Astrocyte of the cerebellum (primary cell): Measurements from ENCODE around the gene EZR.

Experiments
- DNase-seq: peaks from one replicate; pipeline ENCODE4 v3.0.0-alpha.2; 2011; ENCODE audit warnings: low read depth
- H3K4me3 ChIP-seq: 2 replicates; pipeline ENCODE4 v1.5.1; 2011; ENCODE audit warnings: mild to moderate bottlenecking, low read depth, low read length, moderate library complexity
- in situ Hi-C: cut with HindIII; loops from 2 replicates; pipeline ENCODE4 v1.10.0; 2017; ENCODE audit warnings: low sequenced_read_pairs
- TF ChIP-seq, protein P1 (sequence below): IDR thresholded peaks from 2 replicates; pipeline ENCODE4 v1.5.1; 2012; ENCODE audit warnings: low read length, low read depth, moderate library complexity, mild to moderate bottlenecking; ENCODE audit errors: missing control alignments

The EZR gene

DNA sequence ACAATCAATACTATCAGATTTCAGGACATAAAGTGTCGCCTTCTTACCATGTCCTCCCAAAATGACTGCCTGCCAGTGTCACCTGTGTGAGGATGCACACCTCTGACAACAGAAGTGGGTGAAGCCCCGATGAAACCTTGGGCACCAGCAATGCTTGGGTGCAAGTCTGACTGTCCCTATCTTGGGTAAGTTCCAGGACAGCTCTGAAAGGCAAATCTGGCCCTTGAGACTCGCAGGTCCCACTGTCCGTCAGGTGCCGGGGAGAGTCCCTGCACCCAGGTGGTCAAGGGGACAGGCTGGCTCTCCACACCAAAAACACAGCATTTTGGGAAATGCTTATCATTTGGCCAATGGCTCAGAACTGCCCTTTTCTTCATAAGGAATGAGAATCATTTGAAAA lies 43.3 kb downstream of the EZR start:
- TF ChIP-seq, protein P1, sequence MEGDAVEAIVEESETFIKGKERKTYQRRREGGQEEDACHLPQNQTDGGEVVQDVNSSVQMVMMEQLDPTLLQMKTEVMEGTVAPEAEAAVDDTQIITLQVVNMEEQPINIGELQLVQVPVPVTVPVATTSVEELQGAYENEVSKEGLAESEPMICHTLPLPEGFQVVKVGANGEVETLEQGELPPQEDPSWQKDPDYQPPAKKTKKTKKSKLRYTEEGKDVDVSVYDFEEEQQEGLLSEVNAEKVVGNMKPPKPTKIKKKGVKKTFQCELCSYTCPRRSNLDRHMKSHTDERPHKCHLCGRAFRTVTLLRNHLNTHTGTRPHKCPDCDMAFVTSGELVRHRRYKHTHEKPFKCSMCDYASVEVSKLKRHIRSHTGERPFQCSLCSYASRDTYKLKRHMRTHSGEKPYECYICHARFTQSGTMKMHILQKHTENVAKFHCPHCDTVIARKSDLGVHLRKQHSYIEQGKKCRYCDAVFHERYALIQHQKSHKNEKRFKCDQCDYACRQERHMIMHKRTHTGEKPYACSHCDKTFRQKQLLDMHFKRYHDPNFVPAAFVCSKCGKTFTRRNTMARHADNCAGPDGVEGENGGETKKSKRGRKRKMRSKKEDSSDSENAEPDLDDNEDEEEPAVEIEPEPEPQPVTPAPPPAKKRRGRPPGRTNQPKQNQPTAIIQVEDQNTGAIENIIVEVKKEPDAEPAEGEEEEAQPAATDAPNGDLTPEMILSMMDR, result no peak
- in situ Hi-C loops, result no loop called here
- no peak for DNase-seq
- no peak overlapping the region for H3K4me3 ChIP-seq

DNA sequence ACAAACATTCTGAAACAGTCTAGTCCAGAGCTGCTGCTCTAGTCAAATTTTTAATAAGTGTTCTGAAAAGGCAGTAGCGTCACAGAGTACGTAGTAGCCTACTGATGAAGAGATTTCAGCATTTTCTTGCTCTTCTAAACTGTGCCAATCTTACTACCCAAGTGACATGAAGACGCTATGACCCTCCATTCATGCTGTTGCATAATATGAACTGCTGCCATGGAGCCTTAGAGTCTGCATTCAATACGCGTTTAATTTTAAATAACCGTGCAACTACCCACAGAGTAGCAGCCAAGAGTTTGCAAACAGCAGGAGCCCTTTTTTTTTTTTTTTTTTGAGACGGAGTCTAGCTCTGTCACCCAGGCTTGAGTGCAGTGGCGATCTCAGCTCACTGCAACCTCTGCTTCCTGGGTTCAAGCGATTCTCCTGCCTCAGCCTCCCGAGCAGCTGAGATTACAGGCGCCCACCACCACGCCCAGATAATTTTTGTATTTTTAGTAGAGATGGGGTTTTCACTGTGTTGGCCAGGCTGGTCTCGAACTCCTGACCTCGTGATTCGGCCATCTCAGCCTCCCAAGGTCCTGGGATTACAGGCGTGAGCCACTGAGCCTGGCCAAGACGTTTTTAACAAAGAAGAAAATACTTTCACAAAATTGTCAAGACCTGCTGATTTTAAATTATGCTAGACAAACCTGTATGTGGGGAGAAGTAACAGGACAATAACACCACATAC lies 44.3 kb downstream of the EZR start:
- TF ChIP-seq, protein P1, result no peak
- no peak for DNase-seq
- in situ Hi-C loops, result no loop called here

DNA sequence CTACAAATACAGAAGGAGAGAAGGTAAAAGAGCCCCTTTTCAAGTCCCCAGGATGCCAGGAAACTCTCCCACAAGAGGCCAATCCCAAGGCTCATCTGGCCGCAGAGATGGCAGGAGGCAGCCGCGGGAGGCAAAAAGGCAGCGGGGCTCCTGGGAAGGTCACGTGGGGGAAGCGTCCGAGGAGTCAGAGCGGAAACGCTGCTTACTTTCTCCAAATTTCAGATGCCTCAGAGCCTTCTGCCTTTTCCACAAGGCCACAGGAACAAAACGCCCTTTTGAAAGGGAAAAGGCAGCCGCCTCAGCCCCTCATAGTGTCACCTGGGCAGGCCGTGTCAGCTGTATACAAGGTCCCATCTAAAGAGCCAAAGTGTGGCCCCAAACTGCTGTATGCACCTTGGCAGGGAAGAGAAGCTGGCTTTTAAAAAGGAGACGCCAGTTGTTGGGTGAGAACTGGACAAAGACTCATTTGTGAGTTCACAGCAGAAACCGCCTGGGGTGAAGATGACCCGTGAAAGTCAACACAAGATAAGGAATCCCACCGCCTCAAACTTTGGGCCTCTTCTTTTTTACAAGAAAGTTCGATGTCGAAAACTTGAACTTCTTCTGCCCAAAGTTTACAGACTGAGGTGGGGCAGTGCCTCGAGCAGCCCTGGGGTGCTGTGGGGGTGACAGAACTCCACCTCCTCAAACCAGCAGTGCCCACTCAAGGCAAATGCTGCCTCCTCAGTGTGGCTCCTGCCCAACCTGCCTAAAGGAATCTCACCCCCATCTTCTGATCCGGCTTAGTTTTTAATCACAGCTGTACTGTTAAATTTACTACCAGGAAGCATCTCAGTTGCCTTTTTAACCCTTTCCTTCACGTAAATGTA lies 45.4 kb downstream of the EZR start:
- peak; percentile 13 for DNase-seq
- TF ChIP-seq, protein P1, result no peak
- H3K4me3 ChIP-seq, result no peak overlapping the region
- in situ Hi-C loops, result no loop called here

More for the DNA sequence above, 44.3 kb downstream of the EZR start:
- H3K4me3 ChIP-seq, result no peak overlapping the region

DNA sequence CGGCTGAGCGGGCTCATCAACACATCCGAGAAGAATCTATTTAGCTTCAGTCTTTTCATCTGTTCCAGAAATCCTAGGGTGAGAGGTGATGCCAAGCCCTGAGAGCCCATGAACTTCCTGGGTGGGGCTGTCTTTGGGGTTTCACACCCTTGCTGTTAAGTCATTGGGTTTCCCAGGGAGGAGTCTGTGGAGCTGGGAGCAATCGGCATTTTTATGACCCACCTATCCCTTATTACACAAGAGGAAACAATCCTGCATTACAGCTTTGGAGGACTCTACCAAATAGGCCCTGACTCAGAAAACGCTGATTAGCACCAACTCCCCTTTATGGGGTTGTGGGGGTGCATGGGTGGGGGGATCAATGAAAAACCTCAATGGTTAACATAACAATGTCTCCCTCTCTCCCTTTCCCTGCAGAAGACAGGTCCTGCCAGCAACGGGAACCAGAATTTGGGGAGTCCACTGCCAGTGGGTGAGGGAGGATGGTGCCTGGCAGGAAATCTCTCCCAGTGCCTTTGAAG lies 46.3 kb downstream of the EZR start:
- H3K4me3 ChIP-seq, result no peak overlapping the region
- TF ChIP-seq, protein P1, result no peak
- in situ Hi-C loops, result no loop called here
- no peak for DNase-seq

DNA sequence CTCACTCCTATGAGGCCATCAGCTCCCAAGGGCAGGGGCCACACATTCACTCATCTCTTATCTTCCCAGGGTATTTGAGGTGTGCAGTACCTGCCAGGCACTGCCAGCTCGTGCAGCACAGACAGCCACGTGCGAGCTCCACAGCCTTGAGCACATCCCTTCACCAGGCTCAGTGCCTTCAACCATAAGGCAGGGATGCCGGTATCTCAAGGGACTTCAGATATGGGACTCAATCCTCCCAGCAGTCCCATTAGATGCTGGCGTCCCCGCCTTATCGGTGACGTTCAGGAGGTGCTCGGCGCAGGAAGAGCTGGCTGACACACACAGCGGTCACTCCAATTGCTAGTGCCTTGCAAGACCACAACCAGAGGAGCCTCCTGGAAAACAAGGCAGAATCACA lies 47.0 kb downstream of the EZR start:
- in situ Hi-C loops, result no loop called here
- TF ChIP-seq, protein P1, result no peak
- H3K4me3 ChIP-seq, result no peak overlapping the region
- no peak for DNase-seq

DNA sequence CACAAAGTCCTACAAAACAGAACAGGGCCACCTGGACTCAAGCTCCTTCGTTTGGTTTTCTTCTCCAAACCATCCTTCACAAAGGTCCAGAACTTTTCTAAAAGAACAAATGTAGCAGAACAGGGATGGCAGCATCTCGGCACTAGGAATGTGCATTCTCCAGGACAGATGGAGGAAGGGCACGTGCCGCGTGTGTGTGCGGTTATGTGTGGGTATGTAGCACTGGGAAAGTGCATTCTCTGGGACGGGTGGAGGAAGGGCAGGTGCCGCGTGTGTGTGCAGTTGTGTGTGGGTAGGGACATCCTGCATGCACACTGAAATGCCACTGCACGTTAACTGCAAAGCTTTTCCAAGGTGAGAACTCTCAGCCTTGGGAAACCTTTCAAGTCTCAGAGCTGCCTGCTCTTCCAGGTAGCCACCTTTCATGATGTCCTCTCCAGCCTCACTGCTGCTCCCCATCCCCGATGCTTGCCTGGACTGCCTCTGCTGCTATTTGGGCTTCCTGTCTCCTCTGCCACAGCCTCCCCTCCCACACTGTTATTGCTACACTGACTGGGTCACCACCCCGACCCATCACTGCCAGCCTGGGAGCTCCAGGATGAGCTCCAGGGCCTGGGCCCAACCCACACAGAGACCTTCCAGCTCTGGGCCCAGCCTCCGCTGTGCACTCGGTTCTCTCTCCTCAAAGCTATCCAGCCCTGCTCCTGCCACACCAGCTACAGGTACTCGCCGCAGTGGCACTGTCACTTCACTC lies 47.6 kb downstream of the EZR start:
- in situ Hi-C loops, result no loop called here
- no peak for DNase-seq
- H3K4me3 ChIP-seq, result no peak overlapping the region
- TF ChIP-seq, protein P1, result no peak
